Osteoblast (primary cell): ENCODE results near the gene MRPL43. TPM values are rescaled to one million over a fixed set of nuclear protein-coding genes. Genes with fewer than 3 reads are reported as not detected.

ENCODE experiments used
- DNase-seq: peaks from one replicate; pipeline ENCODE4 v3.0.0; 2011; ENCODE audit warnings: low spot score, mixed read lengths; ENCODE audit not compliant: insufficient read length; ENCODE audit errors: missing footprints
- H2AFZ ChIP-seq: 2 replicates; pipeline ENCODE4 v1.6.0; 2011; ENCODE audit warnings: mild to moderate bottlenecking, low read length
- H3K27ac ChIP-seq: 2 replicates; pipeline ENCODE4 v1.5.1; 2011; ENCODE audit warnings: mild to moderate bottlenecking, low read depth, low read length, moderate library complexity
- H3K27me3 ChIP-seq: 2 replicates; pipeline ENCODE4 v1.6.0; 2012; ENCODE audit warnings: mild to moderate bottlenecking, control low read depth, inconsistent platforms, low read length, moderate library complexity; ENCODE audit not compliant: insufficient read depth
- H3K36me3 ChIP-seq: 2 replicates; pipeline ENCODE4 v1.5.1; 2011; ENCODE audit warnings: mild to moderate bottlenecking, low read length, control low read depth, moderate library complexity; ENCODE audit not compliant: insufficient read depth
- H3K4me1 ChIP-seq: 2 replicates; pipeline ENCODE4 v1.5.1; 2011; ENCODE audit warnings: mild to moderate bottlenecking, low read length, control low read depth, moderate library complexity; ENCODE audit not compliant: insufficient read depth
- H3K4me2 ChIP-seq: 2 replicates; pipeline ENCODE4 v1.6.0; 2011; ENCODE audit warnings: mild to moderate bottlenecking, low read length; ENCODE audit not compliant: insufficient read depth
- H3K4me3 ChIP-seq: fragments of 200-600 bp; sonication (generic); 3 replicates; pipeline ENCODE4 v1.5.1; 2012; ENCODE audit warnings: mild to moderate bottlenecking, low read length, inconsistent platforms; ENCODE audit not compliant: insufficient read depth
- H3K79me2 ChIP-seq: 2 replicates; pipeline ENCODE4 v1.6.0; 2012; ENCODE audit warnings: mild to moderate bottlenecking, low read length, control low read depth, inconsistent platforms; ENCODE audit not compliant: insufficient read depth
- H3K9me3 ChIP-seq: 2 replicates; pipeline ENCODE4 v1.5.1; 2011; ENCODE audit warnings: low read depth, low read length, control low read depth
- H4K20me1 ChIP-seq: 2 replicates; pipeline ENCODE4 v1.6.0; 2012; ENCODE audit warnings: mild to moderate bottlenecking, low read length, control low read depth; ENCODE audit not compliant: insufficient read depth
- CTCF ChIP-seq: IDR thresholded peaks from 2 replicates; pipeline ENCODE4 v1.5.1; 2011; ENCODE audit warnings: mild to moderate bottlenecking, low read depth, low read length, moderate library complexity; ENCODE audit errors: extremely low read depth
- total RNA-seq: library from RNA; depleted of rRNA; stranded (reverse); fragments of >200 nt; gene quantifications from 2 replicates; pipeline ENCODE4 v1.2.3, GENCODE V29; 2012

The MRPL43 gene
- total RNA-seq, 1 donor: 48.5 TPM

GRCh38 chr10:100968863-100969186 is 18.5 kb downstream of the MRPL43 start:
- no peaks in the 10 kb centered on the region for H3K9me3 ChIP-seq
- no peak for TF ChIP-seq CTCF
- peak overlapping the region; percentile 73 for H2AFZ ChIP-seq
- no peaks in the 10 kb centered on the region for H4K20me1 ChIP-seq
- H3K4me3 ChIP-seq: peak overlapping the region; percentile 69
- DNase-seq: no peak
- H3K4me2 ChIP-seq: peak overlapping the region; percentile 93
- no peaks in the 10 kb centered on the region for H3K79me2 ChIP-seq
- H3K36me3 ChIP-seq: peaks cover 15% of the 10 kb centered on the region
- H3K4me1 ChIP-seq: peaks cover 6% of the 10 kb centered on the region
- H3K27ac ChIP-seq: no peak overlapping the region
- peaks cover 3% of the 10 kb centered on the region for H3K27me3 ChIP-seq

GRCh38 chr10:100968062-100968736 is 19.1 kb downstream of the MRPL43 start:
- Histone ChIP-seq H4K20me1 (no peaks in the 10 kb centered on the region), H3K9me3 (no peaks in the 10 kb centered on the region), H3K36me3 (peaks cover 19% of the 10 kb centered on the region), H3K27me3 (peaks cover 3% of the 10 kb centered on the region), H3K4me1 (peaks cover 6% of the 10 kb centered on the region), H3K4me3 (no peak overlapping the region), H3K79me2 (no peaks in the 10 kb centered on the region), H3K4me2 (peak overlapping the region; percentile 93), H2AFZ (no peak overlapping the region), H3K27ac (no peak overlapping the region)
- no peak for DNase-seq
- TF ChIP-seq CTCF: no peak

GRCh38 chr10:100967332-100967731 is 20.0 kb downstream of the MRPL43 start:
- TF ChIP-seq CTCF: no peak
- Histone ChIP-seq H3K4me1 (peaks cover 6% of the 10 kb centered on the region), H2AFZ (no peak overlapping the region), H3K79me2 (no peaks in the 10 kb centered on the region), H3K27me3 (peaks cover 3% of the 10 kb centered on the region), H3K9me3 (no peaks in the 10 kb centered on the region), H3K27ac (no peak overlapping the region), H3K36me3 (peaks cover 28% of the 10 kb centered on the region), H3K4me3 (no peak overlapping the region), H3K4me2 (no peak overlapping the region), H4K20me1 (no peaks in the 10 kb centered on the region)
- no peak for DNase-seq

GRCh38 chr10:100966887-100967286 is 20.4 kb downstream of the MRPL43 start:
- Histone ChIP-seq H3K36me3 (peaks cover 32% of the 10 kb centered on the region), H3K27ac (no peak overlapping the region), H3K79me2 (no peaks in the 10 kb centered on the region), H3K9me3 (no peaks in the 10 kb centered on the region), H3K27me3 (peaks cover 3% of the 10 kb centered on the region), H3K4me1 (peaks cover 6% of the 10 kb centered on the region), H3K4me3 (no peak overlapping the region), H4K20me1 (no peaks in the 10 kb centered on the region), H3K4me2 (no peak overlapping the region), H2AFZ (no peak overlapping the region)
- no peak for TF ChIP-seq CTCF
- no peak for DNase-seq
